ENCODE data around the gene GALNS. TPM values are rescaled to one million over a fixed set of nuclear protein-coding genes. Genes with fewer than 3 reads are reported as not detected.

The GALNS gene
- total RNA-seq, 1 donor from 2014 or later: 32.8 TPM

GRCh38 chr16:88816736-88817535 lies 39.8 kb downstream of the GALNS start:
- H3K4me1 ChIP-seq: peaks cover 8% of the 10 kb centered on the region
- no peaks in the 10 kb centered on the region for H3K27me3 ChIP-seq
- intact Hi-C loops (cut with DNase I): no loop called here
- peaks cover 2% of the 10 kb centered on the region for H3K36me3 ChIP-seq
- H3K27ac ChIP-seq: no peak overlapping the region
- TF ChIP-seq CTCF (IDR thresholded peaks at IDR 0.05): no peak
- DNase-seq: no peak
- ATAC-seq: no peak
- no peaks in the 10 kb centered on the region for H3K9me3 ChIP-seq
- H3K4me3 ChIP-seq: no peak overlapping the region

- no peaks in the 10 kb centered on the region for H3K27me3 ChIP-seq
- peak; percentile 67 for TF ChIP-seq CTCF (IDR thresholded peaks at IDR 0.05)
- H3K4me1 ChIP-seq: peaks cover 9% of the 10 kb centered on the region
- H3K27ac ChIP-seq: no peak overlapping the region
- H3K36me3 ChIP-seq: no peaks in the 10 kb centered on the region
- no peak for ATAC-seq
- intact Hi-C loops (cut with DNase I): no loop called here
- DNase-seq: no peak
- H3K4me3 ChIP-seq: no peak overlapping the region
- H3K9me3 ChIP-seq: no peaks in the 10 kb centered on the region
Measured at GRCh38 chr16:88815901-88816589, 40.7 kb downstream of the GALNS start.

- Histone ChIP-seq H3K4me1 (peaks cover 17% of the 10 kb centered on the region), H3K27ac (no peak overlapping the region), H3K9me3 (no peaks in the 10 kb centered on the region), H3K36me3 (peaks cover under 1% of the 10 kb centered on the region), H3K4me3 (no peak overlapping the region), H3K27me3 (no peaks in the 10 kb centered on the region)
- intact Hi-C loops (cut with DNase I): no loop called here
- ATAC-seq (no peak), DNase-seq (no peak)
- TF ChIP-seq CTCF (IDR thresholded peaks at IDR 0.05): no peak
Measured at GRCh38 chr16:88815227-88815626, 41.5 kb downstream of the GALNS start.

GRCh38 chr16:88814144-88814502 lies 42.6 kb downstream of the GALNS start:
- no peak for ATAC-seq
- Histone ChIP-seq H3K36me3 (peaks cover 11% of the 10 kb centered on the region), H3K27me3 (no peaks in the 10 kb centered on the region), H3K9me3 (no peaks in the 10 kb centered on the region), H3K4me3 (no peak overlapping the region), H3K4me1 (peaks cover 23% of the 10 kb centered on the region), H3K27ac (no peak overlapping the region)
- TF ChIP-seq CTCF (IDR thresholded peaks at IDR 0.05): no peak
- no peak for DNase-seq
- intact Hi-C loops (cut with DNase I): no loop called here

- ATAC-seq: no peak
- TF ChIP-seq CTCF (IDR thresholded peaks at IDR 0.05): no peak
- no peak overlapping the region for H3K4me3 ChIP-seq
Measured at GRCh38 chr16:88813269-88814143, 43.2 kb downstream of the GALNS start.

More at GRCh38 chr16:88813269-88814143, 43.2 kb downstream of the GALNS start:
- Histone ChIP-seq H3K9me3 (no peaks in the 10 kb centered on the region), H3K27ac (peak overlapping the region; percentile 96), H3K36me3 (peaks cover 14% of the 10 kb centered on the region), H3K27me3 (no peaks in the 10 kb centered on the region), H3K4me1 (peaks cover 23% of the 10 kb centered on the region)
- DNase-seq: no peak
- intact Hi-C loops (cut with DNase I): no loop called here

Data from upper lobe of right lung (tissue), 1 donor.